Vagina (tissue), 2 donors: Measurements from ENCODE around the gene LORICRIN.

Source experiments
- CTCF ChIP-seq, 3 experiments: fragments of 450-650 bp in 2 of 3; fragments of 200-600 bp in 1 of 3; sonication (generic) in 1 of 3; IDR thresholded peaks; one replicate each; pipeline ENCODE4 v1.5.1; 2017 to 2019; ENCODE audit warnings: antibody characterized with exemption in 3 of 3, mild to moderate bottlenecking in 2 of 3, moderate library complexity in 2 of 3
- POLR2A ChIP-seq, 2 donors: fragments of 450-650 bp; IDR thresholded peaks; one replicate each; pipeline ENCODE4 v1.6.1; 2017; ENCODE audit warnings: antibody characterized with exemption in 2 of 2, mild to moderate bottlenecking in 2 of 2, moderate library complexity in 2 of 2
- POLR2AphosphoS5 ChIP-seq, 2 donors: sonication (generic); formaldehyde crosslinking; IDR thresholded peaks; one replicate each; pipeline ENCODE4 v1.9.0; 2017; ENCODE audit warnings: antibody characterized with exemption in 2 of 2, mild to moderate bottlenecking in 2 of 2, low read depth in 1 of 2; ENCODE audit not compliant: insufficient read depth in 1 of 2

DNA sequence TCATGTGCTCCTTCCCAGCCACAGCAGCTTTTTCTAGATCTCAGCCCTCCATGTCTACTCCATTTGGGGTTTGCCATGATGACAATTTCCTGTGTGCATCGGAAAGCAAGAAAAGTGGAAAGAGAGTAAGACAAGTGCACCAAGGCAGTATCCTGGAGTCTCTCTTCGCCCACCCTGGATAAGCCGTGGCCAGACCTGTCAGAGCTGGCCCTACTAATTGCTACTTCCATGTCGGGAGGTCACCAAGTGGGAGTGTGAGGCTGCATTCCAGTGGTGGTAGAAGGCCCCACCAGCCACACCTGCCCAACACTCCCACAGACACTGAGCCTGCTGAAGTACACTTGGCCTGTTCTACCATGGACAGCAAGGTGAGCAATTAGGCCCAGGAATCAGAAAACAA lies 14.0 kb upstream of the LORICRIN start:
- TF ChIP-seq CTCF (IDR thresholded peaks at IDR 0.05), result no peak
- no peak for TF ChIP-seq POLR2AphosphoS5 (IDR thresholded peaks at IDR 0.05; ENCODE audit: insufficient read depth in 1 of 2, low read depth in 1 of 2)
- no peak for TF ChIP-seq POLR2A (IDR thresholded peaks at IDR 0.05)
